Uterus (tissue), 4 donors: ENCODE measurements around the gene NTN5. TPM values are rescaled to one million over a fixed set of nuclear protein-coding genes. Genes with fewer than 3 reads are reported as not detected.

Experiments
- DNase-seq, 2 donors: peaks; one replicate each; pipeline ENCODE4 v3.0.0-alpha.2; 2019 to 2020
- H3K27ac ChIP-seq, 2 donors: fragments of 200-600 bp; sonication (generic); 1 replicate in 1 of 2; 2 replicates in 1 of 2; pipeline ENCODE4 v1.5.1; 2016 to 2018
- H3K27me3 ChIP-seq, 2 donors: fragments of 200-600 bp; sonication (generic); one replicate each; pipeline ENCODE4 v1.5.1; 2018 to 2019; ENCODE audit warnings: control low read depth in 1 of 2
- H3K36me3 ChIP-seq, 2 donors: fragments of 200-600 bp; sonication (generic); one replicate each; pipeline ENCODE4 v1.5.1; 2019; ENCODE audit warnings: control low read depth in 1 of 2
- H3K4me1 ChIP-seq, 2 donors: fragments of 200-600 bp; sonication (generic); one replicate each; pipeline ENCODE4 v1.5.1; 2018 to 2019; ENCODE audit warnings: control low read depth in 1 of 2
- H3K4me3 ChIP-seq, 2 donors: fragments of 200-600 bp; sonication (generic); 1 replicate in 1 of 2; 2 replicates in 1 of 2; pipeline ENCODE4 v1.5.1; 2018 to 2019; ENCODE audit warnings: mild to moderate bottlenecking in 1 of 2
- H3K9me3 ChIP-seq, 2 donors: fragments of 200-600 bp; sonication (generic); one replicate each; pipeline ENCODE4 v1.5.1; 2019; ENCODE audit warnings: control low read depth in 1 of 2
- POLR2A ChIP-seq, 2 donors: fragments of 450-650 bp; IDR thresholded peaks; one replicate each; pipeline ENCODE4 v1.6.1; 2016; ENCODE audit warnings: antibody characterized with exemption in 2 of 2, mild to moderate bottlenecking in 1 of 2, moderate library complexity in 1 of 2
- intact Hi-C: fragments of 100-400 bp; cut with DNase I; formaldehyde crosslinking; loops from one replicate; pipeline ENCODE4 v1.15.1; 2023; ENCODE audit warnings: low total_unique reads
- total RNA-seq, 4 donors: library from RNA; depleted of rRNA in 3 of 4; stranded (reverse); fragments of >200 nt in 3 of 4; gene quantifications; one replicate each; pipeline versions ENCODE4 v1.1.0 to v1.2.4, GENCODE V29; 2014 to 2023
- TF ChIP-seq, protein P1 (sequence below), 4 experiments: fragments of 200-600 bp in 2 of 4; fragments of 450-650 bp in 2 of 4; sonication (generic) in 2 of 4; IDR thresholded peaks; one replicate each; pipeline ENCODE4 v1.5.1; 2016 to 2019; ENCODE audit warnings: antibody characterized with exemption in 4 of 4, mild to moderate bottlenecking in 2 of 4, moderate library complexity in 1 of 4
- donor health status: DM: yes; HTN: yes; CAD: no.

NTN5 gene
- total RNA-seq, 4 donors from 2014 or later: 1.1 to 4.1 TPM; not detected in 2

DNA sequence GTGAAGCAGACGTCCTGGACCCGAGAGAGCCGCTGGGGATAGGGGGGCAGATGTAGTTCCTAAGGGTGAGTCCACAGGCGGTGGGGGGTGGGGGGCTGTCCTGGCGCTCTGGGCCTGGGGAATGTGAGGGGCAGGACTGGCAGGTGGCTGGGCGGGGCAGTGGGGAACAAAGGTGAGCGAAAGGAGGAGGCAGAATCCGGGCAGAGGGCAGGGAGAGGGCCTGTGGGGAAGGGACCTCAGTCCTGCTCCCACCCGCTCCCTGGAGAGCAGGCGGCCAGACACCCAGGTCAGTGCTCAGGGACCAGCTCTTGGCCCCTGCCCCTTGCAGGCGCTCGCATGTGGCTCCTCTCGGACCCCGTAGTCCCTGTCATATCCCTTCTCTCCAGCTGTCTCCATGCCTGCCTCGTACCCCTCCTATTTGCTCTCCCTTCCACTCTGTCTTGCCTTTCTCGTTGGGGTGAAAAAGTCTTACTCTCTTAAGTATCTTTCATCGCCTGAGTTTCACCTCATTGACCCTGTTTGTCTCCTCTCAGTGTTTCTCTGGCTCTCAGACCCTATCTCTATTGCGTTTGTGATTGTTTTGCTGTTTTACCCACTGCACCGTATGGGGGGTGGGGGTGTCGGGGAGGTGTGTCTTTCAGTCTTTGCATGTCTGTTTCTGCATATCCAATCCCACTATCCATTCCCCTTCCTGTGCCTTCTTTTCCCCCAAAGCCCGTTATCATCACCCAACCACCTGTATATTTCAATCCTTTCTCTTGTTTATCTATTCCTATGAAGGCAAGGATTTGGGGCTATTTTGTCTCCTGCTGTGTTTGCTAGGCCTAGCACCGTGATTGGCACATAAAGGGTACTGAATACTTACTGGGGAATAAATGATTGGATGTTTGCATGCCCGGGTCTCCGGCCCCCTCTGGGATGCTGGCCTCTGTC lies 47.8 kb downstream of the NTN5 start:
- no peak for DNase-seq
- Histone ChIP-seq H3K27ac (peak overlapping the region; percentile 82 to 87), H3K4me3 (peak overlapping the region; percentile 38 to 48), H3K4me1 (peaks cover 0 to 19% of the 10 kb centered on the region in 2 donors), H3K36me3 (no peaks in the 10 kb centered on the region), H3K9me3 (no peaks in the 10 kb centered on the region), H3K27me3 (no peaks in the 10 kb centered on the region)
- TF ChIP-seq, protein P1, sequence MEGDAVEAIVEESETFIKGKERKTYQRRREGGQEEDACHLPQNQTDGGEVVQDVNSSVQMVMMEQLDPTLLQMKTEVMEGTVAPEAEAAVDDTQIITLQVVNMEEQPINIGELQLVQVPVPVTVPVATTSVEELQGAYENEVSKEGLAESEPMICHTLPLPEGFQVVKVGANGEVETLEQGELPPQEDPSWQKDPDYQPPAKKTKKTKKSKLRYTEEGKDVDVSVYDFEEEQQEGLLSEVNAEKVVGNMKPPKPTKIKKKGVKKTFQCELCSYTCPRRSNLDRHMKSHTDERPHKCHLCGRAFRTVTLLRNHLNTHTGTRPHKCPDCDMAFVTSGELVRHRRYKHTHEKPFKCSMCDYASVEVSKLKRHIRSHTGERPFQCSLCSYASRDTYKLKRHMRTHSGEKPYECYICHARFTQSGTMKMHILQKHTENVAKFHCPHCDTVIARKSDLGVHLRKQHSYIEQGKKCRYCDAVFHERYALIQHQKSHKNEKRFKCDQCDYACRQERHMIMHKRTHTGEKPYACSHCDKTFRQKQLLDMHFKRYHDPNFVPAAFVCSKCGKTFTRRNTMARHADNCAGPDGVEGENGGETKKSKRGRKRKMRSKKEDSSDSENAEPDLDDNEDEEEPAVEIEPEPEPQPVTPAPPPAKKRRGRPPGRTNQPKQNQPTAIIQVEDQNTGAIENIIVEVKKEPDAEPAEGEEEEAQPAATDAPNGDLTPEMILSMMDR (IDR thresholded peaks at IDR 0.05): no peak
- TF ChIP-seq POLR2A (IDR thresholded peaks at IDR 0.05): no peak
- intact Hi-C loops: no loop called here

DNA sequence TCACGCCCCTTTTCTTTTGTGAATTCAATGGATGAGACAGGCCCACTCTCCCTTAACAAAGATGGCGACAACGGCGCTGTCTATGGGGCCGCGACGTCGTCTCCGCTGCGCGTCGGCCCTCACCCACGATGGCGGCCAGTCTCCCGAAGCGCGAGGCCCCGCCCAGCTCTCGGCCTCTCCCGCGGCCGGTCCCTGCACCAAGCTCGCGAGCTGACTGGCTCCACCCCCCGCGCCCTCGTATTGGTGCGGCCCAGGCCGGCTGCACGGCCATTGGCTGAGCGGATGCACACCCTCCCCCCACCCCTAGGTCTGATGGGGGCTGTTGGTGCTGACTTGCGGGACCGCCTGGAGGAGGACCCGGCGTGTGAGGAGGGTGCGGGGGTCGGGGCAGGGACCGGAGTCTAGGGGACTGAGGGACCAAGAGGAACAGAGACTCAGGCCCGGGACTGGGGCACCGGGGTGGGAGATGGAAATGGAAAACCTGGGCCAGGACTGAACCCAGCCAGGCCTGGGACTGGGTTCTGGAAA lies 48.7 kb downstream of the NTN5 start:
- Histone ChIP-seq H3K27me3 (no peaks in the 10 kb centered on the region), H3K9me3 (no peaks in the 10 kb centered on the region), H3K4me1 (peaks cover 0 to 13% of the 10 kb centered on the region in 2 donors)

DNA sequence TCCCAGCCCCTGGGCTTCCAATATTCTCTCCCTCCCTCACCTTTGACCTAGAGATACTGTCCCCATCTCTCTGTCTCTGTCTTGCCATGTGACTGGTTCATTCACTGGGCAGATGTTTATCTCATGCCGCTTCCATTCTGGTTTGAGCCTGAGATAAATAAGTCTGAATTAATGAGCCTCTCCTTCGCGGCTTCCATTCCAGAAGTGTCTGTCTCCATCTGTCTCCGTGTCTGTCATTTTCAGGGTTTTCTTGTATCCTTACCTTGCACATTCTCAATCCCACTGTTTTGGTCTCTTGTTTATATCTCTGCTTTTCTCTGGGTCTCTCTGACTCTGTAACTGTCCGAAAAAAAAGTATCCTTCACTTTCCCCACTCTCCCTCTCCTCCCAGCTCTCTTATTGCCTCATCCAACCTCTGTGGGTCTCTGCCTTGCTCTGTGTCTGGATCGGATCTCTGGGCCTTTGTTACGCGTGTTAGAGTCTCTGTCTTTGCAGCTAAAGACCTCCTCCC lies 49.2 kb downstream of the NTN5 start:
- TF ChIP-seq, protein P1 (IDR thresholded peaks at IDR 0.05): no peak
- TF ChIP-seq POLR2A (IDR thresholded peaks at IDR 0.05): no peak
- Histone ChIP-seq H3K27ac (peak overlapping the region; percentile 82 to 83), H3K4me1 (peaks cover 0 to 13% of the 10 kb centered on the region in 2 donors), H3K27me3 (no peaks in the 10 kb centered on the region), H3K4me3 (peak overlapping the region in 1 of 2 donors; percentile 5), H3K9me3 (no peaks in the 10 kb centered on the region), H3K36me3 (no peaks in the 10 kb centered on the region)
- no peak for DNase-seq
- intact Hi-C loops: no loop called here

More for the DNA sequence above, 48.7 kb downstream of the NTN5 start:
- no peaks in the 10 kb centered on the region for H3K36me3 ChIP-seq
- peak; percentile 31 to 39 for TF ChIP-seq POLR2A (IDR thresholded peaks at IDR 0.05)
- TF ChIP-seq, protein P1 (IDR thresholded peaks at IDR 0.05): no peak
- DNase-seq: peak; percentile 98
- intact Hi-C loops: no loop called here
- H3K27ac ChIP-seq: peak overlapping the region; percentile 82 to 87
- peak overlapping the region; percentile 38 to 48 for H3K4me3 ChIP-seq

DNA sequence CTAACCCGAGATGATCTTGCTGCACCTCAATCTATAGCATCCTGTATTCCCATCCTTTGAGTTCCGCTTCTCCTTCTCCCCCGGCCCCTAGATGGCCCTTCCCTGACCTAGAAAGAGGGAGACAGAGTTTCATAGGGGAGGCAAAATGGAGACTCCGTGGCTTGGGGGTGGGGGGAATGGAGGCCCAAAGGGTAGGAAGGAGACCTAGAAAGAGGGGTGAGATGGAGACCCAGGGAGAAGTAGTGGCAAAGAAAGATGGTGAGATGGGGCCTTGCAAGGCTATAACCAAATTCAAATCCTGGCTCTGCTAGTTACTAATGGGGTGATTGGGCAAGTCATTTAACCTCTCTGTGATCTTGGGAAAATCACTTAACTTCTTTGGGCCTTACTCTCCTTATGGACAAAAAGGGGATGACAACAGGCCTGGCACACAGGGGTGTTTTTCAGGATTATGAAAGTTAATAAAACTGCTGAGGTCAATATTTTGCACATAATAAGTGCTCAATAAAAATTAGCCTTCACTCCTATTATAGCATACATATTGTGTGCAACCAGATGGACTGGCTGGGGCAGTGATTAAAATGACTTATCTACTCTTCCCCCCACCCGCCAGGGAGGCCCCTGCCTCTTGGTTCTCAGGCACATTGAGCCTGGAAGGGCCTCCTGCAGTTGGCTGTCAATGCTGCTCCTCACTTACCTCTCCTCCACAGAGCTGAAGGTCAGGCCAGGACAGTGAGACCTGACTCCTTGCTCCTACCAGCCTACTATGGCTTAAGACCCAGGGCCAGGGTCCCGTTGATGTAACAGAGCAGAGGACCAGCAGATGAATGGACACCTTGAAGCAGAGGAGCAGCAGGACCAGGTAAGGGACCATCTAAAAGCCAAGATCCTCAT lies 52.9 kb downstream of the NTN5 start:
- no peak for DNase-seq
- peaks cover 8 to 23% of the 10 kb centered on the region in 2 donors for H3K4me1 ChIP-seq
- no peaks in the 10 kb centered on the region for H3K36me3 ChIP-seq
- intact Hi-C loops: loop anchor here (10.0 kb wide), 2 partner anchors 125 to 1135 kb away; partner anchors contain the start of gene KPTN
- H3K4me3 ChIP-seq: peak overlapping the region; percentile 49 to 88
- TF ChIP-seq, protein P1 (IDR thresholded peaks at IDR 0.05): peak in 1 of 4 experiments; percentile 2
- TF ChIP-seq POLR2A (IDR thresholded peaks at IDR 0.05): no peak
- H3K27ac ChIP-seq: peak overlapping the region; percentile 90 to 98
- no peaks in the 10 kb centered on the region for H3K27me3 ChIP-seq
- H3K9me3 ChIP-seq: no peaks in the 10 kb centered on the region
